Ascending aorta (tissue), 2 donors: ENCODE data around the gene WNT9B. TPM values are rescaled to one million over a fixed set of nuclear protein-coding genes. Genes with fewer than 3 reads are reported as not detected.

Experiments
- DNase-seq, 2 donors: peaks; one replicate each; pipeline ENCODE4 v3.0.0-alpha.2; 2019; ENCODE audit warnings: low spot score in 2 of 2
- H3K27ac ChIP-seq, 2 donors: fragments of 200-600 bp; sonication (generic); one replicate each; pipeline ENCODE4 v1.5.1; 2016 to 2017; ENCODE audit warnings: mild to moderate bottlenecking in 1 of 2
- H3K27me3 ChIP-seq: fragments of 200-600 bp; sonication (generic); one replicate; pipeline ENCODE4 v1.5.1; 2017
- H3K36me3 ChIP-seq, 2 donors: fragments of 200-600 bp; sonication (generic); one replicate each; pipeline ENCODE4 v1.5.1; 2016
- H3K4me1 ChIP-seq, 2 donors: fragments of 200-600 bp; sonication (generic); one replicate each; pipeline ENCODE4 v1.5.1; 2016 to 2017; ENCODE audit warnings: mild to moderate bottlenecking in 1 of 2
- H3K4me3 ChIP-seq, 2 donors: fragments of 200-600 bp; sonication (generic); one replicate each; pipeline ENCODE4 v1.5.1; 2016 to 2017; ENCODE audit warnings: mild to moderate bottlenecking in 1 of 2
- H3K9me3 ChIP-seq, 2 donors: fragments of 200-600 bp; sonication (generic); one replicate each; pipeline ENCODE4 v1.5.1; 2016
- CTCF ChIP-seq, 3 experiments: fragments of 200-600 bp in 2 of 3; fragments of 450-650 bp in 1 of 3; sonication (generic) in 2 of 3; IDR thresholded peaks; one replicate each; pipeline ENCODE4 v1.5.1; 2016 to 2019; ENCODE audit warnings: antibody characterized with exemption in 3 of 3, mild to moderate bottlenecking in 1 of 3, moderate library complexity in 1 of 3
- intact Hi-C: fragments of 100-400 bp; cut with DNase I; formaldehyde crosslinking; loops from one replicate; pipeline ENCODE4 v1.15.1; 2023
- total RNA-seq: library from RNA; depleted of rRNA; stranded (reverse); fragments of >200 nt; gene quantifications from one replicate; pipeline ENCODE4 v1.1.0, GENCODE V29; 2016

The WNT9B gene
- total RNA-seq, 1 donor from 2014 or later, result 5.6 TPM

- DNase-seq, result no peak
- intact Hi-C loops, result no loop called here
Observed at GRCh38 chr17:46898364-46898763, 47.0 kb downstream of the WNT9B start.

GRCh38 chr17:46898860-46899259, 47.5 kb downstream of the WNT9B start:
- H3K27ac ChIP-seq, result no peak overlapping the region
- no peak for DNase-seq
- peaks cover 0 to 4% of the 10 kb centered on the region in 2 donors for H3K9me3 ChIP-seq
- no peaks in the 10 kb centered on the region for H3K36me3 ChIP-seq
- H3K4me3 ChIP-seq, result no peak overlapping the region
- intact Hi-C loops, result no loop called here
- no peak for TF ChIP-seq CTCF (IDR thresholded peaks at IDR 0.05)
- H3K4me1 ChIP-seq, result no peaks in the 10 kb centered on the region
- no peaks in the 10 kb centered on the region for H3K27me3 ChIP-seq

More at GRCh38 chr17:46898364-46898763, 47.0 kb downstream of the WNT9B start:
- Histone ChIP-seq H3K36me3 (no peaks in the 10 kb centered on the region), H3K27ac (no peak overlapping the region), H3K9me3 (peaks cover 0 to 4% of the 10 kb centered on the region in 2 donors), H3K27me3 (no peaks in the 10 kb centered on the region), H3K4me3 (no peak overlapping the region), H3K4me1 (no peaks in the 10 kb centered on the region)
- TF ChIP-seq CTCF (IDR thresholded peaks at IDR 0.05), result no peak

- TF ChIP-seq CTCF (IDR thresholded peaks at IDR 0.05), result no peak
- intact Hi-C loops, result no loop called here
- Histone ChIP-seq H3K27me3 (no peaks in the 10 kb centered on the region), H3K36me3 (no peaks in the 10 kb centered on the region), H3K27ac (no peak overlapping the region), H3K9me3 (peaks cover 0 to 4% of the 10 kb centered on the region in 2 donors), H3K4me1 (no peaks in the 10 kb centered on the region), H3K4me3 (no peak overlapping the region)
- DNase-seq, result no peak
Observed at GRCh38 chr17:46901291-46901690, 49.9 kb downstream of the WNT9B start.

GRCh38 chr17:46903762-46904672, 52.6 kb downstream of the WNT9B start:
- no peak for TF ChIP-seq CTCF (IDR thresholded peaks at IDR 0.05)
- Histone ChIP-seq H3K9me3 (peaks cover 0 to under 1% of the 10 kb centered on the region in 2 donors), H3K4me1 (no peaks in the 10 kb centered on the region), H3K4me3 (no peak overlapping the region), H3K27ac (no peak overlapping the region), H3K36me3 (no peaks in the 10 kb centered on the region), H3K27me3 (no peaks in the 10 kb centered on the region)
- intact Hi-C loops, result no loop called here
- no peak for DNase-seq

- intact Hi-C loops, result no loop called here
- H3K4me1 ChIP-seq, result no peaks in the 10 kb centered on the region
- no peak overlapping the region for H3K4me3 ChIP-seq
- H3K27ac ChIP-seq, result no peak overlapping the region
- no peak for TF ChIP-seq CTCF (IDR thresholded peaks at IDR 0.05)
- no peak for DNase-seq
- no peaks in the 10 kb centered on the region for H3K9me3 ChIP-seq
- H3K36me3 ChIP-seq, result no peaks in the 10 kb centered on the region
- no peaks in the 10 kb centered on the region for H3K27me3 ChIP-seq
Observed at GRCh38 chr17:46908068-46908737, 56.8 kb downstream of the WNT9B start.
